GM12892 (cell line): ENCODE results near the gene C16orf86.
A peak's percentile ranks its signal among the peaks of the same experiment; 100 is the strongest.

Experiments used
- DNase-seq: peaks from one replicate; pipeline ENCODE4 v3.0.0; 2011; ENCODE audit not compliant: insufficient read length
- FAIRE-seq: peaks from 2 replicates; lab custom pipeline; 2011; peaks lifted over from hg19 to GRCh38; lab: Jason Lieb, UNC
- POLR2A ChIP-seq: IDR thresholded peaks from 2 replicates; pipeline ENCODE4 v1.6.1; 2011; ENCODE audit warnings: low read depth, low read length, control low read depth
- POLR2AphosphoS5 ChIP-seq: IDR thresholded peaks from 2 replicates; pipeline ENCODE4 v1.6.1; 2011; ENCODE audit warnings: low read depth, low read length, control low read depth
- TAF1 ChIP-seq: IDR thresholded peaks from 2 replicates; pipeline ENCODE4 v1.6.1; 2011; ENCODE audit warnings: low read depth, mild to moderate bottlenecking, control low read depth, low read length, borderline replicate concordance

The C16orf86 gene

GRCh38 chr16:67662653-67663010, 4.0 kb upstream of the C16orf86 start:
- FAIRE-seq (no peak), DNase-seq (no peak)
- TF ChIP-seq POLR2A (no peak), POLR2AphosphoS5 (no peak), TAF1 (no peak)

GRCh38 chr16:67663151-67663876, 3.3 kb upstream of the C16orf86 start:
- TF ChIP-seq TAF1 (no peak), POLR2AphosphoS5 (no peak), POLR2A (no peak)
- DNase-seq (no peak), FAIRE-seq (no peak)

DNA sequence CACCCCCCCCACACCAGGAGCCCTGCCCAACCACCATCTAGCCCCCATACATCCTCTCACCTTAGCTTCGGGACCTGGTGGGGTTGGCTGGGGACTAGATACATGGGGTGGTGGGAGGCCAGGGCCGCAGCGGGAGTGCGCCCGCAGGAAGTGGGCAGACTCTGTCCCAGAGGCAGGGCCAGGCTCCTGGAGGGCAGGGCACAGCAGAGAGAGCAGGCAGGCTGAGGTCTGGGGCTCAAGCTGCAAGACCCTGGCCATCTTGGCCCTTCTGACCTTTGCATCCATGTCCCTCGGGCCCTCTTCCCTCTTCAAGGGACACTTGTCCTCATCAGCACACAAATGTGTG, 2.8 kb upstream of the C16orf86 start:
- no peak for DNase-seq
- FAIRE-seq: no peak
- TF ChIP-seq POLR2AphosphoS5: no peak

DNA sequence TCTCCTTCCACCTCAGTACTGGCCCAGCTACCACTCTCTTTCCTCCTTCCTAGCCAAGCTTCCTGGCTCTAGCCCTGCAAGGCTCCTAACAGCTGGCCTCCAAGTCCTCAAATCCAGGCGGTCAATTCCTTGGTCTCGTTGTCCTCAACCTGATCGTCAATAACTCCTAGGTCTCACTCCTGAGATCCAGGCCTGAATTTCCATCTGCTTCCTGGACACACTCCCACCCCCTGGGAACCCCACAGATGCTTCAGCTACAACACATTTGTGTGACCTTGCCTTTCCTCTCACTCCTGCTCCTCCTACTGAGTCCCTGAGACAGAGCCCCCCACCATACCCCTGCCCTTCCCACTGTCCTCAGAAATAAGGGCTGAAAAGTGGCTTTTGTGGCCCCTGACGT, 2.4 kb upstream of the C16orf86 start:
- TF ChIP-seq POLR2A (no peak), TAF1 (no peak), POLR2AphosphoS5 (no peak)
- DNase-seq (no peak), FAIRE-seq (no peak)

GRCh38 chr16:67664871-67665270, 1.7 kb upstream of the C16orf86 start:
- no peak for FAIRE-seq
- DNase-seq: no peak
- TF ChIP-seq TAF1 (no peak), POLR2A (no peak), POLR2AphosphoS5 (no peak)

DNA sequence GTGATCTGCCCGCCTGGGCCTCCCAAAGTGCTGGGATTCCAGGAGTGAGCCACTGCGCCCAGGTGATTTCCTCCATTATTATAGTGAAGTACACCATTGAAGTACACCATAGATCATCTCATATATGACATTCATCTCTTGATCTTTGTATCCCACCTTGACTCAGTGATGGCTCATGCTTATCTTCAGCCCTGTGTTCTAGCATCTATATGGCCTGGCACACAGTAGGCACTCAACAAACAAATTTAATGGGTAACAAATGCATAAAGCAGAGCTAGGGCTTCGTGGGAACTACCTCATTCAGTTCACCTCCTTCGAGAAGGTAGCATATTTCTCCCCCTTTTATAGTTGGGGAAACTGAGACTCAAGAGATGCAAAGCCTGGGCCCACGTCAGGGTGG, 1.0 kb upstream of the C16orf86 start:
- FAIRE-seq: peak; percentile 17
- TF ChIP-seq TAF1: no peak
- no peak for TF ChIP-seq POLR2A
- no peak for TF ChIP-seq POLR2AphosphoS5
- DNase-seq: no peak

DNA sequence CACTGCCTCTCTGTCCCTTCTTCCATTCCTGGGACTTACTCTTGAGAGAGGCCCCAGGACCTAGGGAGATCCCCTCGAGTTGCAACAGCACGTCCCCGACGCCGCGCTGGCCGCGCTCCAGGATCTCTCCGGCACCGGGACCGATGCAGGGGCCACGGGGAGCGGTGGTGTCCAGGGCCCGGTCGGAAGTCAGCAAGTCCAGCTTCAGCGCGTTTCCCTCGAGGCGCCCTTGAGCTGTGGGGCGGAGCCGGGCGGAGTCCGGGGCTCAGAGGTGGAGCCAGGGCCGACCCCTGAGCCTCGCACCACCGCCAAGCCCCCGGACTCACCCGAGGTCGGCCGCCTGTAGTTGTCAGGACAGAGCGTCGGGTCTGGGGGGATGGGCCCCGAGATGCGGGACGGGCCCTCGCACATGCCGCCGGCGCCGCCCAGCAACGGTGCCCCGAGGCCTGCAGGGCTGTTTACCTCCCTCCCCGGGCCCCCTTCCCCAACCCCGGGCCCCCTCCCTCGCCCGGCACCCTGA, 522 bp upstream of the C16orf86 start:
- TF ChIP-seq POLR2A (no peak), TAF1 (no peak), POLR2AphosphoS5 (no peak)
- FAIRE-seq (peak; percentile 33), DNase-seq (no peak)

DNA sequence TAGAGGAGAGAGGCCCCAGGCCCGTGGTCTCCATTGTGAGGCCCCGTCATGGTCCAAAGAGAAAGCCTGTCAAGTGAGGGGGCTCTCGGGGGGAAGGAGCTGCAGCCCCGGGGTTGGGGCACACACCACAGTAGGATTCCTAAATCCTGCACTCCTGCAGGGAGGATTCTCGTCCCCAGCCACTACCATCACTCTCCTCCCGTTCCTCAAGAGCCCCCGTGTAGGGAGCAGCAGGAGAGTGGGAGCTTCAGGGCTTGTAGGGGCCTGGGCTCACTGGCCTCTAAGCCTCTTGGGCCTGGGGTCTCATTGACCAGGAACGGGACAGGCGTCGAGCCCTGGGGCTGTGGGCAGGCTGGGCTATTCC, 821 bp downstream of the C16orf86 start:
- no peak for FAIRE-seq
- TF ChIP-seq POLR2AphosphoS5: no peak
- TF ChIP-seq TAF1: no peak
- no peak for TF ChIP-seq POLR2A
- no peak for DNase-seq

DNA sequence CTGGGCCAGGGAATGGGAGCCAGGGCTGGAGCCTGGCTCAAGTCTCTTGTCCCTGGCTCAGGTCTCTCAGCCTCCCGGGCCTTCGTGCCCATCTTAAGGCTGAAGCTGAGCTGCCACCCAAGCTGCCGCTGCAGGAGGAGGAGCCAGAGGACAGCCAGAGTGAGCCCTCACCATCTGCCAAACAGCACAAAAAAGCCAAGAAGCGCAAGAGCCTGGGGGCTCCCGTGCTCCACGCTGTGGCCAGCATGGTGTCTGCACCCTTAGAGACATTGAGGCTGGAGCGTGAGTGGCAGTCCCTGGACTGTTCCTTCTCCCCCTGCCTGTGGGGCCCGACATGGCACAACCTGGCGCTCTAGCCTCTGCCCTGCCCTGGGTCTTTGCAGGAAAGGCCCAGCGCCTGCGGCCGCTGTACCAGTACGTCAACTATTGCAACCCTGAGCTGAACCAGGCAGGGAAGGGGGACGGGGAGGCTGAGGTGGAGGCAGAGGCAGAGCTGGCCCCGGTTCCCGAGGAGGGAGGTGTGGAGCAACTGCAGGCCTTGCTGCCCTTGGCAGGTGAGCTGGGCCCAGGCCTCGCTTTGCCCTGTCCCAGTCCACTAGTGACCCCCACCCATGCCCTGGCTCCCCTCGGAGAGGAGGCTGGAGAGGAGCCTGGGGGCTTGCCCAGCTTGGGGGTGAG, 1.3 kb downstream of the C16orf86 start:
- DNase-seq (peak; percentile 94), FAIRE-seq (peak; percentile 94)
- TF ChIP-seq TAF1: no peak
- no peak for TF ChIP-seq POLR2AphosphoS5

DNA sequence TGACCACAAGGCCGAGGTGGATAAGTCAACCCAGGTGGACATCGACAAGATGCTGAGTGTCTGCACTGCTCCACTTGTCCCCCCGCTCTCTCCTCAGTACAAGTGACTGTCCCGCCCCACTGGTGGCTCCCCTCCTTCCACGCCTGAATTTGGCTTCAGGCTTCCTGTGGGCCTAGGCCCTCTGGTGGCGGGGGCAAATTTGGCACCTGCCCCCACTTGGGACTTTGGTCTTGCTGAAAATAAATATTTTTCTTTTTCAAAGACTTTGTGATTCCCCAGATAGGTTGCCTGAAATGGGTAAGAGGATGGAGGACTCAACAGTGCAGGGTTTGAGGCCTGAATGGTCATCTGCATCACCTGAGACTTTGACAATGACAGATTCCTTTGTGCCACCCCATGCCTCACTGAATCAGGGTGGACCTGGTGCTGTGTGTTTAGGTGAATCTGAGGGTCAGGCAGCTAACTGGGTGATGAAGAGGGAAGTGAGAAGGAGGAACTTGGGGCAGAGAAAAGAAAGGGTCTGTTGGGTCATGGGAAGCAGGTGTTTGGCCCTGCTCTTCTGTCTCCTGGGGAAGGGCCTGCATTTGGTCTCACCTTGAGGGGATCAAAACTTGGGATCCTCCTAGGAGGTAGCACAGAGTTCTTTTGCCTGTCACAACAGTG, 2.0 kb downstream of the C16orf86 start:
- no peak for DNase-seq
- no peak for TF ChIP-seq POLR2AphosphoS5
- no peak for TF ChIP-seq POLR2A
- no peak for TF ChIP-seq TAF1
- FAIRE-seq: no peak

DNA sequence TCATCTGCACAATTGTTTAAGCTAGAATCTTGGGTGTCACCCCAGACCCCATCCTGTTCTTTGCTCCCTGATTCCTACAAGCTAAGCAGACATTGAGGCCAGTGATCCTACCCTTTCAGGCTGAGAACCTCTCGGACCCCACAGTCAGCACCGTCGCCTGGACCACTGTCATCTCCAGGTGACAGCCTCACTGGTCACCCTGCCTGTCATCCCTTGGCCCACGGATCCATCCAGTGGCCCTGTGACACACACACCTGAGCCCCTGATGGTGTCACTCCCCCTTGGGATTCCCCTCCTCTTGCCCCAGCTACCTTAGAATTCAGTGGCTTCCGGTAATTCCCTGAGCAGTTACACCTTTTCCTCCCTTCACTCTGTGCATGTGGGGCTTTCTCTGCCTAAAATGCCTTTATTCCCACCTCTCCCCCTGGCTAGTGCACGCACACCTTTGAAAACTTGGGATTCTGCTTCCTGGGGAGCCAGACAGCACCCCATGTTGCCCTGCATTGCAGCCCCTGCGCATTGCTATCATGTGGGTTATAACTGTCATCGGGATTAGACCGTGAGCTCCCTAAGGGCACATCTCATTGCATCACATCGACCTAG, 3.0 kb downstream of the C16orf86 start:
- no peak for FAIRE-seq
- DNase-seq: no peak
- TF ChIP-seq POLR2AphosphoS5 (no peak), POLR2A (no peak), TAF1 (no peak)
